PC-9 (cell line): ENCODE results near the gene RAB40B.

Experiments
- EZH2 ChIP-seq: fragments of 200-600 bp; sonication (generic); IDR thresholded peaks from 2 replicates; pipeline ENCODE4 v1.8.0; 2017; ENCODE audit warnings: antibody characterized with exemption, low read depth
- TF ChIP-seq, protein P1 (sequence below): fragments of 200-600 bp; sonication (generic); conservative IDR thresholded peaks from 2 replicates; pipeline ENCODE4 v1.6.1; 2017; ENCODE audit warnings: mixed run types, antibody characterized with exemption, mild to moderate bottlenecking, moderate library complexity

DNA sequence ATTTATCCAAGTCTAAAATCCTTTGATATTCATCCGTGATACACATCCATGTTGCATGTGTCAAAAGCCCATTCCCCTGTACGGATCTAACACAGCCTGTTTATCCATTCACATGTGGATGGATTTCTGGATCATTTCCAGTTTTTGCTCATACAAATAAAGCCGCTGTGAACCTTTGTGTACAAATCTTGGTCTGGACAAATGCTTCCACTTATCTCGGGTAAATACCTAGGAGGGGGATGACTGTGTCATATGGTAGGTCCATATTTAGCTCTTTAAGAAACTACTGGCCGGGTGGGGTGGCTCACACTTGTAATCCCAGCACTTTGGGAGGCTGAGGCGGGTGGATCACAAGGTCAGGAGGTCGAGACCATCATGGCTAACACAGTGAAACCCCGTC is 47.0 kb upstream of the RAB40B start:
- TF ChIP-seq, protein P1, sequence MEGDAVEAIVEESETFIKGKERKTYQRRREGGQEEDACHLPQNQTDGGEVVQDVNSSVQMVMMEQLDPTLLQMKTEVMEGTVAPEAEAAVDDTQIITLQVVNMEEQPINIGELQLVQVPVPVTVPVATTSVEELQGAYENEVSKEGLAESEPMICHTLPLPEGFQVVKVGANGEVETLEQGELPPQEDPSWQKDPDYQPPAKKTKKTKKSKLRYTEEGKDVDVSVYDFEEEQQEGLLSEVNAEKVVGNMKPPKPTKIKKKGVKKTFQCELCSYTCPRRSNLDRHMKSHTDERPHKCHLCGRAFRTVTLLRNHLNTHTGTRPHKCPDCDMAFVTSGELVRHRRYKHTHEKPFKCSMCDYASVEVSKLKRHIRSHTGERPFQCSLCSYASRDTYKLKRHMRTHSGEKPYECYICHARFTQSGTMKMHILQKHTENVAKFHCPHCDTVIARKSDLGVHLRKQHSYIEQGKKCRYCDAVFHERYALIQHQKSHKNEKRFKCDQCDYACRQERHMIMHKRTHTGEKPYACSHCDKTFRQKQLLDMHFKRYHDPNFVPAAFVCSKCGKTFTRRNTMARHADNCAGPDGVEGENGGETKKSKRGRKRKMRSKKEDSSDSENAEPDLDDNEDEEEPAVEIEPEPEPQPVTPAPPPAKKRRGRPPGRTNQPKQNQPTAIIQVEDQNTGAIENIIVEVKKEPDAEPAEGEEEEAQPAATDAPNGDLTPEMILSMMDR: no peak
- no peak for TF ChIP-seq EZH2
